Measurements from ENCODE around the gene KATNIP. TPM values are rescaled to one million over a fixed set of nuclear protein-coding genes. Genes with fewer than 3 reads are reported as not detected.

KATNIP gene
- total RNA-seq, 4 donors from 2014 or later = 27.5 to 59.5 (median 37.5) TPM

DNA sequence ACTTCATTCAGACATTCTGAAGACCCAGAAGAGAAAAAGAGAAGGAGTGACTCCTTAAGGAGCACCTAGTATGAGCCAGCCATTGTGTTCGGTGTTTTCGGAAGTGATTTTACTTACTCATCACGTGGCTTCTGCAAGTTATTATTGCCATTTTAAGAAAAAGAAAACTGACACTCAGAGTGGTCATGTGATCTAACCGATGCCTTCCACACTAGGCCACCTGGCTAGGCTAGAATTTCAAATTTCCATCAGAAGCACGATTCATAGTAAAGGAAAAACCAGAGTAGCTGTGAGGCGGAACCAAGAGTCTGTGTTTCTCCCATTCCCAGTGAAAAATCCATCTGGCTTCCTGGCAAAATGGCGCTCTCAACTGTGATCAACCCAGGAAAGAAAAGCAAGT lies 32.3 kb upstream of the KATNIP start:
- TF ChIP-seq POLR2A (IDR thresholded peaks at IDR 0.05) = no peak
- TF ChIP-seq, protein P1, sequence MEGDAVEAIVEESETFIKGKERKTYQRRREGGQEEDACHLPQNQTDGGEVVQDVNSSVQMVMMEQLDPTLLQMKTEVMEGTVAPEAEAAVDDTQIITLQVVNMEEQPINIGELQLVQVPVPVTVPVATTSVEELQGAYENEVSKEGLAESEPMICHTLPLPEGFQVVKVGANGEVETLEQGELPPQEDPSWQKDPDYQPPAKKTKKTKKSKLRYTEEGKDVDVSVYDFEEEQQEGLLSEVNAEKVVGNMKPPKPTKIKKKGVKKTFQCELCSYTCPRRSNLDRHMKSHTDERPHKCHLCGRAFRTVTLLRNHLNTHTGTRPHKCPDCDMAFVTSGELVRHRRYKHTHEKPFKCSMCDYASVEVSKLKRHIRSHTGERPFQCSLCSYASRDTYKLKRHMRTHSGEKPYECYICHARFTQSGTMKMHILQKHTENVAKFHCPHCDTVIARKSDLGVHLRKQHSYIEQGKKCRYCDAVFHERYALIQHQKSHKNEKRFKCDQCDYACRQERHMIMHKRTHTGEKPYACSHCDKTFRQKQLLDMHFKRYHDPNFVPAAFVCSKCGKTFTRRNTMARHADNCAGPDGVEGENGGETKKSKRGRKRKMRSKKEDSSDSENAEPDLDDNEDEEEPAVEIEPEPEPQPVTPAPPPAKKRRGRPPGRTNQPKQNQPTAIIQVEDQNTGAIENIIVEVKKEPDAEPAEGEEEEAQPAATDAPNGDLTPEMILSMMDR (IDR thresholded peaks at IDR 0.05) = no peak
- Histone ChIP-seq H3K4me1 (no peaks in the 10 kb centered on the region), H3K27ac (no peak overlapping the region), H3K27me3 (no peaks in the 10 kb centered on the region), H3K36me3 (peaks cover 0 to 31% (median 0%) of the 10 kb centered on the region in 3 donors), H3K4me3 (no peak overlapping the region), H3K9me3 (no peaks in the 10 kb centered on the region)
- DNase-seq = no peak

DNA sequence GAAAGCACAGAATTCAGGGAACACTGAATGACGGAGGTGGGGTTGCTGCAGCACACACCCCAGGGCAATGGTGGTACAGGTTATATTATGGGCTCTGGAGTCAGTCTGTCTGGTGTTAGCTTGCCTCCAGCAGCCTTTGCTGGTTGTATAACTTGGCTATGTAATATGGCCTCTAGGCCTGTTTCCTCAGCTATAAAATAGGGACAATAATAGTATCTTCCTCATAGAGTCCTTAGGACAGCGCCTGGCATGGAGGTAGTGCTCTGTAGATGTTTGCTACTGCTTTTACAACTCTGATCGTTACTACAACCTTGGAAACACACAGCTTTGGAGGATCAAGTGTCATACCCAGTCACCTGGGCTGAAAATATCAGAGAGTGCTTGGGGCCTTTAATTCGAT lies 31.7 kb upstream of the KATNIP start:
- peaks cover 0 to 35% (median 0%) of the 10 kb centered on the region in 3 donors for H3K36me3 ChIP-seq
- no peak overlapping the region for H3K27ac ChIP-seq
- DNase-seq = no peak
- no peaks in the 10 kb centered on the region for H3K4me1 ChIP-seq
- H3K4me3 ChIP-seq = no peak overlapping the region
- TF ChIP-seq, protein P1 (IDR thresholded peaks at IDR 0.05) = no peak
- no peak for TF ChIP-seq POLR2A (IDR thresholded peaks at IDR 0.05)
- H3K27me3 ChIP-seq = no peaks in the 10 kb centered on the region
- no peaks in the 10 kb centered on the region for H3K9me3 ChIP-seq

DNA sequence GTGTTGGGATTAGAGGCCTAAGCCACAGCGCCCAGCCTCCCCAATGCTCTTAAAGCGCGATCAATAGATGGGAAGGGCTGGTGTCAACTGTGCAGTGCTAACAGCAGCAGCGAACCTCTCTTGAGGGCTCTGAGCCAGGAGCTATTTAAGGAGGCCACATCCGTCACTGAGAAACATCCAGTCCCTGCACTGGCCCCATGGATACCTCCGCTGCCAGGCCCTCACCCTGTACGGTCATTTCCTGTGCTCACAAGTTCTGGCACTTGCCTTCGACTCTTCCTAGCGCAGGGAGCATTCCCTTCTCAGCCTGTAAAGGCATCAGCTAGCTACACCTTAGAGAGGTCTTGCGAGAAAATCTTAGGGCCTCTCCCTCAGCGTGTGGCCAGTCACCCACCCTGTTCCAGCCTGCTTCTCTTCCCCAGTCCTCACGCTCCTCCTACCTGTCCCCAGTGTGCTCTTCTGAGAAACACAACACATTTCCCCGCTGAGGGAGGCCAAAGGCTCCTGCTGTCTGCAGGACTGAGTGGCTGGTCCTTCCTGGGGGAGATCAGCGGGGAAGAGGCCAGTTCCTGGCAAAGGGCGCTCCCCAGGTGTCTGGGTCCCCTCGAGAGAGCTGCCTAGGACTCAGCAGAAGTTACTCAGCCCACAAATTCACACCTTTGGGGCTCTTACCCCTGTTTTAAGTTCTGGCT lies 28.8 kb upstream of the KATNIP start:
- Histone ChIP-seq H3K27me3 (no peaks in the 10 kb centered on the region), H3K27ac (peak overlapping the region in 2 of 4 donors; percentile 32 to 61), H3K9me3 (no peaks in the 10 kb centered on the region), H3K36me3 (peaks cover 0 to 55% (median 0%) of the 10 kb centered on the region in 3 donors), H3K4me3 (no peak overlapping the region), H3K4me1 (no peaks in the 10 kb centered on the region)
- no peak for DNase-seq
- TF ChIP-seq, protein P1 (IDR thresholded peaks at IDR 0.05) = no peak
- TF ChIP-seq POLR2A (IDR thresholded peaks at IDR 0.05) = no peak

DNA sequence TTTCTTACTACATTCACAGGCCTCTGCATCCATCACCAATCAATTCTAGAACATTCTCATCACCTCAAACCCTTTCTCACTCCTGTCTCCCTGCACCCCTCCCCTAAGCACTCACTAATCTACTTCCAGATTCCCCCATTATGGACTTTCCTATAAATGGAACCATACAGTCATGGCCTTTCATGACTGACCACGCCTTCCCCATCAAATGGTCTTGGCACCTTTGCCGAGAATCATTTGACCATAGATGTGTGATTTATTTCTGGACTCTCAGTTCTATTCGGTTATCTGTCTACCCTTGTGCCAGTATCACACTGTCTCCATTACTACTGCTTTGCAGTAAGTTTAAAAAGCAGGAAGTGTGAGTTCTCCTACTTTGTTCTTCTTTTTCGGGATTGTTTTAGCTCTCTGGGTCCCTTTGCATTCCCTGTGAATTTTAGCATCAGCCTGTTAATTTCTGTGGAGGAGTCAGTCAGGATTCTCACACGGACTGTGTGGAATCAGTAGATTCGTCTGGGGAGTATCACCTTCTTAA lies 27.7 kb upstream of the KATNIP start:
- Histone ChIP-seq H3K27me3 (no peaks in the 10 kb centered on the region), H3K4me3 (no peak overlapping the region), H3K36me3 (peaks cover 0 to 64% (median 0%) of the 10 kb centered on the region in 3 donors), H3K4me1 (no peaks in the 10 kb centered on the region), H3K27ac (no peak overlapping the region), H3K9me3 (no peaks in the 10 kb centered on the region)
- TF ChIP-seq, protein P1 (IDR thresholded peaks at IDR 0.05) = no peak
- no peak for TF ChIP-seq POLR2A (IDR thresholded peaks at IDR 0.05)
- DNase-seq = no peak

DNA sequence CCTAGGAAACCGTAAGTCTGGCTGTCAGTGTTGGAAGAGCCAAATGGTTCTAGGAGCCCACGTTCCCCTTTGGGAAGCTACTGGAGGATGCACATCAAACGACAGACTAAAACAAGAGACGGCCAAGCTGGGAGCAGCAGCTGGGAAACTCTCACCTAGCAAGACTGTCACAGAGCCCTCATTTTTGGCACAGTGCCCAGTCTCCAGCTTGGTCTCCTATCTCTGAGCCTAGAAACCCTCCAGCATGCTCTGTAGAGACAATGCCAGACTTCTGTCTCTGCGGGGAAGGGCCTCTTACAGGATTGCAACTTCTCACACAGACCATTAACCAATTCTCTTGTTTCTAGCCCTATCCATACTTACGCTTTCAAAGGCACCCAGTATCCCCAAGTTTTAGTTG lies 23.8 kb upstream of the KATNIP start:
- Histone ChIP-seq H3K27me3 (no peaks in the 10 kb centered on the region), H3K27ac (no peak overlapping the region), H3K9me3 (no peaks in the 10 kb centered on the region), H3K36me3 (peaks cover 0 to 83% (median 0%) of the 10 kb centered on the region in 3 donors), H3K4me3 (no peak overlapping the region), H3K4me1 (no peaks in the 10 kb centered on the region)
- no peak for TF ChIP-seq POLR2A (IDR thresholded peaks at IDR 0.05)
- DNase-seq = no peak

DNA sequence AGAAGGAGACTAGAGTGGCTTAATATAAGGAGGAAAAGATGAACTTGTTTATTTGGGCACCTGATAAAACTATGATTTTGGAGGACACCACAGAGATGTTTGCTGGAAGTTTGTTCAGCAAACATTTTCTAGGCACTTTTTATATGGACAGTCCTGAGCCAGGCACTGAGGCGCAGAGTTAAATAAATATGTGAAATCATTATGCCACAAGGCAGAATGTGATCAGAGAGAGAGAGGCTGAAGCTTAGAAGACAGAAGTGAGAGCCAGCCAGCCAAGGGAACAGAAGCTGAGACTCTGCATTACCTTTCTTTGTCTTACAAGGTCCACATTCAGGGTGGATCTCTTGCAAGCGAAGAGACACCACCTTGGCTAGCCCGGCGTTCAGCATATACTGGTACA lies 21.6 kb upstream of the KATNIP start:
- TF ChIP-seq POLR2A (IDR thresholded peaks at IDR 0.05) = no peak
- TF ChIP-seq, protein P1 (IDR thresholded peaks at IDR 0.05) = no peak
- Histone ChIP-seq H3K36me3 (peaks cover 0 to 99% (median 0%) of the 10 kb centered on the region in 3 donors), H3K4me3 (no peak overlapping the region), H3K27ac (no peak overlapping the region), H3K27me3 (no peaks in the 10 kb centered on the region), H3K9me3 (no peaks in the 10 kb centered on the region), H3K4me1 (no peaks in the 10 kb centered on the region)
- no peak for DNase-seq

Measured in Peyer's patch (tissue), 4 donors.